Stimulated activated naive CD8-positive, alpha-beta T cell treated with anti-CD3 and anti-CD28 coated beads, Interleukin-15, amount 100 ng/mL, for 72 hours (primary cell): ENCODE data around the gene TP53BP2.
A peak's percentile ranks its signal among the peaks of the same experiment; 100 is the strongest.

ENCODE experiments used
- ATAC-seq: fragments of 150-1000 bp; cut with Tn5 transposase; 2 replicates; pipeline ENCODE4 v1.10.0; 2021; ENCODE audit warnings: mild to moderate bottlenecking, moderate library complexity
- DNase-seq, 2 donors: peaks; one replicate each; pipeline ENCODE4 v3.0.0; 2021 to 2022
- H3K27ac Mint-ChIP-seq, 2 donors: one replicate each; pipeline ENCODE4 v1.8.0; 2022; ENCODE audit warnings: mild to moderate bottlenecking in 2 of 2, mixed read lengths in 2 of 2, moderate library complexity in 2 of 2
- H3K27me3 Mint-ChIP-seq: one replicate; pipeline ENCODE4 v1.8.0; 2022; ENCODE audit warnings: mixed read lengths
- H3K4me1 Mint-ChIP-seq: one replicate; pipeline ENCODE4 v1.8.0; 2022; ENCODE audit warnings: mild to moderate bottlenecking, mixed read lengths
- H3K4me3 Mint-ChIP-seq, 2 donors: one replicate each; pipeline ENCODE4 v1.8.0; 2022; ENCODE audit warnings: mild to moderate bottlenecking in 2 of 2, mixed read lengths in 2 of 2, moderate library complexity in 1 of 2
- H3K9me3 Mint-ChIP-seq, 2 donors: one replicate each; pipeline ENCODE4 v1.8.0; 2022; ENCODE audit warnings: mixed read lengths in 2 of 2

TP53BP2 gene

GRCh38 chr1:223775054-223775453 lies 70.7 kb downstream of the TP53BP2 start:
- Mint-ChIP-seq H3K4me1 (peaks cover 33% of the 10 kb centered on the region), H3K27ac (no peak overlapping the region), H3K4me3 (no peak overlapping the region), H3K27me3 (no peaks in the 10 kb centered on the region), H3K9me3 (no peaks in the 10 kb centered on the region)
- ATAC-seq (no peak), DNase-seq (no peak)

- Mint-ChIP-seq H3K27ac (peak overlapping the region in 1 of 2 donors; percentile 38), H3K27me3 (no peaks in the 10 kb centered on the region), H3K4me1 (peaks cover 33% of the 10 kb centered on the region), H3K4me3 (no peak overlapping the region), H3K9me3 (no peaks in the 10 kb centered on the region)
- no peak for ATAC-seq
- DNase-seq = no peak
Measured at GRCh38 chr1:223774134-223774814, 71.5 kb downstream of the TP53BP2 start.

GRCh38 chr1:223772771-223773160 lies 73.0 kb downstream of the TP53BP2 start:
- no peaks in the 10 kb centered on the region for H3K27me3 Mint-ChIP-seq
- no peaks in the 10 kb centered on the region for H3K9me3 Mint-ChIP-seq
- no peak overlapping the region for H3K4me3 Mint-ChIP-seq
- DNase-seq = no peak
- no peak overlapping the region for H3K27ac Mint-ChIP-seq
- peaks cover 33% of the 10 kb centered on the region for H3K4me1 Mint-ChIP-seq
- no peak for ATAC-seq

- ATAC-seq = no peak
- no peaks in the 10 kb centered on the region for H3K9me3 Mint-ChIP-seq
- no peaks in the 10 kb centered on the region for H3K27me3 Mint-ChIP-seq
- no peak overlapping the region for H3K27ac Mint-ChIP-seq
- DNase-seq = no peak
- no peak overlapping the region for H3K4me3 Mint-ChIP-seq
- H3K4me1 Mint-ChIP-seq = peaks cover 29% of the 10 kb centered on the region
Measured at GRCh38 chr1:223771814-223772770, 73.7 kb downstream of the TP53BP2 start.

- Mint-ChIP-seq H3K4me3 (no peak overlapping the region), H3K27ac (peak overlapping the region in 1 of 2 donors; percentile 59), H3K9me3 (no peaks in the 10 kb centered on the region), H3K27me3 (no peaks in the 10 kb centered on the region), H3K4me1 (peaks cover 24% of the 10 kb centered on the region)
- ATAC-seq (no peak), DNase-seq (no peak)
Measured at GRCh38 chr1:223771469-223771813, 74.3 kb downstream of the TP53BP2 start.

- Mint-ChIP-seq H3K27me3 (no peaks in the 10 kb centered on the region), H3K27ac (no peak overlapping the region), H3K9me3 (no peaks in the 10 kb centered on the region), H3K4me1 (peaks cover 17% of the 10 kb centered on the region), H3K4me3 (no peak overlapping the region)
- DNase-seq = no peak
- no peak for ATAC-seq
Measured at GRCh38 chr1:223770621-223771315, 75.0 kb downstream of the TP53BP2 start.

- Mint-ChIP-seq H3K27me3 (no peaks in the 10 kb centered on the region), H3K27ac (no peak overlapping the region), H3K4me1 (no peaks in the 10 kb centered on the region), H3K4me3 (no peak overlapping the region), H3K9me3 (no peaks in the 10 kb centered on the region)
- ATAC-seq = no peak
- DNase-seq = no peak
Measured at GRCh38 chr1:223765719-223766340, 79.9 kb downstream of the TP53BP2 start.

- Mint-ChIP-seq H3K27ac (peak overlapping the region in 1 of 2 donors; percentile 19), H3K9me3 (no peaks in the 10 kb centered on the region), H3K4me3 (no peak overlapping the region), H3K4me1 (no peaks in the 10 kb centered on the region), H3K27me3 (no peaks in the 10 kb centered on the region)
- DNase-seq = no peak
- peak; percentile 48 for ATAC-seq
Measured at GRCh38 chr1:223765036-223765718, 80.6 kb downstream of the TP53BP2 start.

GRCh38 chr1:223763881-223764280 lies 81.9 kb downstream of the TP53BP2 start:
- Mint-ChIP-seq H3K27ac (peak overlapping the region in 1 of 2 donors; percentile 43), H3K4me3 (no peak overlapping the region), H3K27me3 (no peaks in the 10 kb centered on the region), H3K9me3 (no peaks in the 10 kb centered on the region), H3K4me1 (no peaks in the 10 kb centered on the region)
- DNase-seq = no peak
- ATAC-seq = no peak

- no peak overlapping the region for H3K27ac Mint-ChIP-seq
- no peaks in the 10 kb centered on the region for H3K9me3 Mint-ChIP-seq
- H3K4me1 Mint-ChIP-seq = no peaks in the 10 kb centered on the region
- no peak overlapping the region for H3K4me3 Mint-ChIP-seq
- ATAC-seq (no peak), DNase-seq (no peak)
- H3K27me3 Mint-ChIP-seq = no peaks in the 10 kb centered on the region
Measured at GRCh38 chr1:223763251-223763650, 82.5 kb downstream of the TP53BP2 start.

- ATAC-seq (no peak), DNase-seq (no peak)
- H3K4me1 Mint-ChIP-seq = no peaks in the 10 kb centered on the region
- H3K9me3 Mint-ChIP-seq = no peaks in the 10 kb centered on the region
- H3K4me3 Mint-ChIP-seq = no peak overlapping the region
- H3K27ac Mint-ChIP-seq = peak overlapping the region in 1 of 2 donors; percentile 74
- H3K27me3 Mint-ChIP-seq = no peaks in the 10 kb centered on the region
Measured at GRCh38 chr1:223761411-223761810, 84.3 kb downstream of the TP53BP2 start.

- Mint-ChIP-seq H3K4me1 (no peaks in the 10 kb centered on the region), H3K9me3 (no peaks in the 10 kb centered on the region), H3K27ac (no peak overlapping the region), H3K4me3 (no peak overlapping the region), H3K27me3 (no peaks in the 10 kb centered on the region)
- DNase-seq (no peak), ATAC-seq (no peak)
Measured at GRCh38 chr1:223760833-223761232, 84.9 kb downstream of the TP53BP2 start.

- ATAC-seq (no peak), DNase-seq (no peak)
- no peaks in the 10 kb centered on the region for H3K4me1 Mint-ChIP-seq
- no peaks in the 10 kb centered on the region for H3K9me3 Mint-ChIP-seq
- H3K27ac Mint-ChIP-seq = no peak overlapping the region
- no peak overlapping the region for H3K4me3 Mint-ChIP-seq
- H3K27me3 Mint-ChIP-seq = no peaks in the 10 kb centered on the region
Measured at GRCh38 chr1:223759273-223759672, 86.5 kb downstream of the TP53BP2 start.

GRCh38 chr1:223758734-223759133 lies 87.0 kb downstream of the TP53BP2 start:
- Mint-ChIP-seq H3K27ac (no peak overlapping the region), H3K4me1 (no peaks in the 10 kb centered on the region), H3K9me3 (no peaks in the 10 kb centered on the region), H3K4me3 (no peak overlapping the region), H3K27me3 (no peaks in the 10 kb centered on the region)
- ATAC-seq (no peak), DNase-seq (no peak)
